ENCODE results near the gene ESX1. TPM values are rescaled to one million over a fixed set of nuclear protein-coding genes. Genes with fewer than 3 reads are reported as not detected.
"Not testable (repeated sequence)": the region's sequence is repeated elsewhere in the genome, so short reads cannot be mapped to it uniquely, and the experiment has no call there.

ESX1 gene
- total RNA-seq, 1 donor from 2014 or later: not detected

- Histone ChIP-seq H3K36me3 (ENCODE audit: control insufficient read depth, insufficient read depth, low read length) (no peaks in the 10 kb centered on the region), H3K4me3 (ENCODE audit: low read depth, low read length) (no peak overlapping the region), H3K27me3 (ENCODE audit: control insufficient read depth, insufficient read depth, low read length) (peaks cover 12% of the 10 kb centered on the region)
- FAIRE-seq (no peak), DNase-seq (ENCODE audit: low read depth) (no peak)
- TF ChIP-seq CTCF (IDR thresholded peaks at IDR 0.05; ENCODE audit: insufficient read depth, low read length, severe bottlenecking): no peak
Measured at GRCh38 chrX:104253567-104254441, 929 bp downstream of the ESX1 start.

DNA sequence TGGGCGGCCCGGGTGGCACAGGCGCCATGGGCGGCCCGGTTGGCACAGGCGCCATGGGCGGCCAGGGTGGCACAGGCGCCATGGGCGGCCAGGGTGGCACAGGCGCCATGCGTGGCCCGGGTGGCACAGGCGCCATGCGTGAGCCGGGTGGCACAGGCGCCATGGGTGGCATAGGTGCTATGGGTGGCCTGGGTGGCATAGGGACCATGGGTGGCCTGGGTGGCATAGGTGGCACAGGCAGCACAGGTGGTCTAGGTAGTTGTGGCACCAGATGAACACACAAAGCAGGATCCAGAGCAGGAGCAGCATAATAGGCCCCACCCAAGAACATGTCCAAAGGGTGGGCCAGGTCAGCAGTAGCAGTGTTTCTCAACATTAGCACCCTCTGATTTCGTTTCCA is 4.3 kb downstream of the ESX1 start:
- FAIRE-seq: no peak
- no peak for DNase-seq (ENCODE audit: low read depth)
- Histone ChIP-seq H3K4me3 (ENCODE audit: low read depth, low read length) (no peak overlapping the region), H3K36me3 (ENCODE audit: control insufficient read depth, insufficient read depth, low read length) (no peaks in the 10 kb centered on the region), H3K27me3 (ENCODE audit: control insufficient read depth, insufficient read depth, low read length) (peaks cover 12% of the 10 kb centered on the region)
- no peak for TF ChIP-seq CTCF (IDR thresholded peaks at IDR 0.05; ENCODE audit: insufficient read depth, low read length, severe bottlenecking)

DNA sequence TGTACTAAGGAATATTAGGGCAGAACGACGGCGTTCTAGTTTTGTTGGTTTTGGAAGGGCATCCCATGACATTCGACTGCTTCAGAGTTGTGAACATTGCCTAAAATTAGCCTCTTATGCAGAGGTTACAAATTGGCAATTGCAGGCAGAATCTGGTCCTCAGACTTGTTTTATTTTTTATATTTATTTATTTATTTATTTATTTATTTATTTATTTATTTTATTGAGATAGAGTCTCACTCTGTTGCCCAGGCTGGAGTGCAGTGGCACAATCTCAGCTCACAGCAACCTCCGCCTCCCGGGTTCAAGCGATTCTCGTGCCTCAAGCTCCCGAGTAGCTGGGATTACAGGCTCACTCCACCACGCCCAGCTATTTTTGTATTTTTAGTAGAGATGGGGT is 24.7 kb downstream of the ESX1 start:
- not testable (repeated sequence) for FAIRE-seq; H3K4me3 ChIP-seq (ENCODE audit: low read depth, low read length); DNase-seq (ENCODE audit: low read depth); H3K27me3 ChIP-seq (ENCODE audit: control insufficient read depth, insufficient read depth, low read length); H3K36me3 ChIP-seq (ENCODE audit: control insufficient read depth, insufficient read depth, low read length)

DNA sequence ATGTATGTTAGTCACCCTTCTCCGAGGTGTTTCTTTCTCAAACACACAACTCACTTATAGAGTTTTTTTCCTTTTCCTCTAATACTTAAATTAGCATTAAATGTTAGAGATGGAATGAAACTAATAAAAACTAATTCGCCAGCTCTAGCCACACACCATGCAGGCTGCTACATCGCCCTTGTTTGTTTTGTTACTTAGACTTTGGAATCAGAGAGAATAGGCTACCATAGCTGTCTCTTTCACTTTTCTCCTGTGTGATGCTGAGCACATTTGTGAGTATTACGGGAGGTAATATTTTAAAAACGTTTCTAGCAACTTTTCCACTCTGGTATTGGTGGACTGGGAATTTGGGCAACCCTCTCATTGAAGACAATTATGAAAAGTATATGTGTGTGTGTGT is 43.5 kb downstream of the ESX1 start:
- FAIRE-seq (no peak), DNase-seq (ENCODE audit: low read depth) (no peak)
- no peaks in the 10 kb centered on the region for H3K27me3 ChIP-seq (ENCODE audit: control insufficient read depth, insufficient read depth, low read length)
- no peak for TF ChIP-seq CTCF (IDR thresholded peaks at IDR 0.05; ENCODE audit: insufficient read depth, low read length, severe bottlenecking)
- H3K36me3 ChIP-seq (ENCODE audit: control insufficient read depth, insufficient read depth, low read length): no peaks in the 10 kb centered on the region
- no peak overlapping the region for H3K4me3 ChIP-seq (ENCODE audit: low read depth, low read length)

GRCh38 chrX:104205548-104205947 is 49.2 kb downstream of the ESX1 start:
- no peak for TF ChIP-seq CTCF (IDR thresholded peaks at IDR 0.05; ENCODE audit: insufficient read depth, low read length, severe bottlenecking)
- DNase-seq (ENCODE audit: low read depth) (no peak), FAIRE-seq (no peak)
- Histone ChIP-seq H3K36me3 (ENCODE audit: control insufficient read depth, insufficient read depth, low read length) (no peaks in the 10 kb centered on the region), H3K4me3 (ENCODE audit: low read depth, low read length) (no peak overlapping the region), H3K27me3 (ENCODE audit: control insufficient read depth, insufficient read depth, low read length) (no peaks in the 10 kb centered on the region)

Other genes with a start within 250 kb of the ESX1 start
- not detected in 2 replicates for gene H2BW1, start 241.2 kb downstream of the ESX1 start, total RNA-seq
- gene H2BW2, start 215.0 kb downstream of the ESX1 start, total RNA-seq: not detected in 2 replicates
- 0.79 and 1.8 TPM in 2 replicates for gene TMSB15C, start 178.7 kb downstream of the ESX1 start, total RNA-seq
- gene ZCCHC18, start 142.4 kb downstream of the ESX1 start, total RNA-seq: not detected in 2 replicates
- 4.2 and 7.0 TPM in 2 replicates for gene SLC25A53, start 97.9 kb downstream of the ESX1 start, total RNA-seq
- gene FAM199X, start 88.5 kb downstream of the ESX1 start, total RNA-seq: 30.1 and 31.9 TPM in 2 replicates